ENCODE data around the gene OPTC.

GRCh38 chr1:203491664-203492063 lies 2.3 kb upstream of the OPTC start:
- TF ChIP-seq POLR2A (IDR thresholded peaks at IDR 0.05; ENCODE audit: low read depth, low read length) (no peak), POU2F2 (IDR thresholded peaks at IDR 0.05; ENCODE audit: low read depth, low read length) (no peak), POLR2AphosphoS5 (IDR thresholded peaks at IDR 0.05; ENCODE audit: low read depth, low read length) (no peak), TAF1 (IDR thresholded peaks at IDR 0.05; ENCODE audit: low read depth, low read length) (no peak)

Data from GM12891 (cell line).